ENCODE measurements around the gene GRAMD4. TPM values are rescaled to one million over a fixed set of nuclear protein-coding genes. Genes with fewer than 3 reads are reported as not detected.
A peak's percentile ranks its signal among the peaks of the same experiment; 100 is the strongest.

The GRAMD4 gene
- total RNA-seq, 1 experiment from 2014 or later, result 19.8 TPM

GRCh38 chr22:46598224-46598623 is 22.0 kb upstream of the GRAMD4 start:
- no peak for TF ChIP-seq CTCF (conservative IDR thresholded peaks at IDR 0.05)
- no peak overlapping the region for H4K8ac ChIP-seq (replicated peaks; ENCODE audit: insufficient read length, low read depth, low read length)
- no peak overlapping the region for H3K18ac ChIP-seq (ENCODE audit: insufficient read length, low read depth, low read length)
- no peak overlapping the region for H3K4me2 ChIP-seq (ENCODE audit: insufficient read depth, insufficient read length, low read length)
- no peak overlapping the region for H3K23ac ChIP-seq (ENCODE audit: insufficient read length, low read depth, low read length)
- H2AK5ac ChIP-seq (ENCODE audit: insufficient read length, low read length), result no peak overlapping the region
- H3K9me3 Mint-ChIP-seq, result no peaks in the 10 kb centered on the region
- no peak overlapping the region for H4K5ac ChIP-seq (ENCODE audit: insufficient read length, low read depth, low read length)
- no peaks in the 10 kb centered on the region for H3K23me2 ChIP-seq (ENCODE audit: insufficient read length, low read depth, low read length, poor library complexity, severe bottlenecking)
- H3K56ac ChIP-seq (ENCODE audit: insufficient read length, low read depth, low read length), result no peak overlapping the region
- peaks cover 2% of the 10 kb centered on the region; the same call in 1 of the 2 replicates for H3K4me1 ChIP-seq (ENCODE audit: insufficient read depth, low read length)
- H4K91ac ChIP-seq (ENCODE audit: insufficient read length, low read depth, low read length), result no peak overlapping the region
- peaks cover 6 to 11% of the 10 kb centered on the region in 2 experiments for H3K4me1 Mint-ChIP-seq
- no CpG with 5 or more reads among the region's 7 CpGs for WGBS (ENCODE audit: extremely low coverage, insufficient read length, low lambda C conversion rate)
- H2BK5ac ChIP-seq (ENCODE audit: insufficient read length, low read length), result no peak overlapping the region
- H3K27me3 ChIP-seq (ENCODE audit: insufficient read depth, low read length), result no peaks in the 10 kb centered on the region
- no peak overlapping the region for H3K4ac ChIP-seq (ENCODE audit: low read depth, low read length)
- no peaks in the 10 kb centered on the region for H3K9me3 ChIP-seq (ENCODE audit: control insufficient read depth, low read depth, low read length)
- H4K20me1 ChIP-seq (ENCODE audit: control insufficient read depth, insufficient read depth, insufficient read length), result no peaks in the 10 kb centered on the region
- H3K79me2 ChIP-seq (ENCODE audit: insufficient read depth, low read length), result no peaks in the 10 kb centered on the region
- H2BK12ac ChIP-seq (ENCODE audit: insufficient read length, low read depth, low read length), result no peak overlapping the region
- H2BK15ac ChIP-seq (ENCODE audit: low read depth, low read length), result no peak overlapping the region
- H2BK120ac ChIP-seq (ENCODE audit: low read depth, low read length, poor library complexity, severe bottlenecking), result no peak overlapping the region
- no peak overlapping the region for H3T11ph ChIP-seq (ENCODE audit: low read length)
- no peak overlapping the region for H3K9ac ChIP-seq (ENCODE audit: extremely low read depth, insufficient read length, low read length)
- no peak overlapping the region for H3K14ac ChIP-seq (ENCODE audit: insufficient read depth, low read length)
- H3K27me3 Mint-ChIP-seq (ENCODE audit: low read depth), result no peaks in the 10 kb centered on the region
- no peaks in the 10 kb centered on the region for H3K79me1 ChIP-seq (ENCODE audit: insufficient read depth, low read depth, low read length, poor library complexity, severe bottlenecking)
- no peak overlapping the region for H2BK20ac ChIP-seq (ENCODE audit: low read depth, low read length, poor library complexity, severe bottlenecking)
- H3K36me3 Mint-ChIP-seq (ENCODE audit: insufficient read depth in 1 of 3, low read depth in 3 of 3), result no peaks in the 10 kb centered on the region
- no peak overlapping the region for H3K4me3 Mint-ChIP-seq
- DNase-seq, result no peak
- no peak overlapping the region for H3K27ac ChIP-seq (ENCODE audit: insufficient read length, low read depth, low read length)
- no peak overlapping the region for H2AFZ ChIP-seq (ENCODE audit: low read length)
- peak overlapping the region in 1 of 3 experiments; percentile 34; a peak in 1 of 7 replicates for H3K27ac Mint-ChIP-seq

All from H9 (cell line).